ENCODE measurements around the gene SLC16A13.
"Not testable (repeated sequence)": the region's sequence is repeated elsewhere in the genome, so short reads cannot be mapped to it uniquely, and the experiment has no call there.

Gene SLC16A13

GRCh38 chr17:7080456-7081041 lies 44.7 kb downstream of the SLC16A13 start:
- TF ChIP-seq ZNF274 (IDR thresholded peaks at IDR 0.05; ENCODE audit: low read depth, low read length) = no peak
- no peak overlapping the region for H3K4me3 ChIP-seq (ENCODE audit: low read length)

GRCh38 chr17:7081341-7082062 lies 45.7 kb downstream of the SLC16A13 start:
- TF ChIP-seq ZNF274 (IDR thresholded peaks at IDR 0.05; ENCODE audit: low read depth, low read length) = no peak
- H3K4me3 ChIP-seq (ENCODE audit: low read length) = no peak overlapping the region

DNA sequence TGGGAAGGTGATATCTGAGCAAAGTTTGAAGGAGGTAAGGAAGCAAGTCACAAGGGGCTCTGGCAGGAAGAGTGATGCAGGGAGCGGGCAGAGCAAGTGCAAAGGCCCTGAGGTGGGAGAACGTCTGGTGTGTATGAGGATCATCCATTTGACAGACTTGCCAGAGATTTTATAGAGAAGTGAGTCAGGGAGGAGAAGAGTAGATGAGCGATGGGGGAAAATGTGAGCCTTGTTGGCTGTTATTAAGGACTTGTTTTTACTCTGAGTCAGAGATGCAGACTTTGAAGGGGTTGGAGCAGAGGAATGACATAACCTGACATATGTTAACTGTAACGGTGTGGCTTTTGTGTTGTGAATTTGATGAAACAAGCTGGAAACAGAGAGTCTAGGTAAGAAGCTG lies 47.8 kb downstream of the SLC16A13 start:
- TF ChIP-seq ZNF274 (IDR thresholded peaks at IDR 0.05; ENCODE audit: low read depth, low read length) = no peak
- H3K4me3 ChIP-seq (ENCODE audit: low read length) = no peak overlapping the region

DNA sequence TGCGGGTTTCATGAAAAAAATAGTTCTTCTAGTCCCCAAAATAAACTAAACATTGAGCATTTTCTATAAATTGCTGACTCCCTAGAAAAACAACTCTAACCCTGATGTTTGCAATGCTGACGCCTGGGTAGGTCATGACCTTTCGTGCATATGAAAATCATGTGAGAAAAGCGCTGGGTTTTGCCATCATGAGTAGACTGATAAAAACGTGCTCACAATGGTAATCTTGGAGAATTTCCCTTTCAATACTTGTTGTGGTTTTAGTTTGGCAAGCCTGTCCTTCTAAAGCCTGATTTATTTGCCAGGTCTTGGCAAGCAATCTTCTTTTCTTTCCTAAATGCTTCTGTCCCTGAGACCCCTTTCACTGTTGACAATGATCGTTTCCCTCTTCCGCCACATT lies 48.3 kb downstream of the SLC16A13 start:
- H3K4me3 ChIP-seq (ENCODE audit: low read length) = no peak overlapping the region
- TF ChIP-seq ZNF274 (IDR thresholded peaks at IDR 0.05; ENCODE audit: low read depth, low read length) = no peak

- H3K4me3 ChIP-seq (ENCODE audit: low read length) = not testable (repeated sequence)
Observed at GRCh38 chr17:7088442-7088841, 52.6 kb downstream of the SLC16A13 start.

GRCh38 chr17:7089570-7089969 lies 53.8 kb downstream of the SLC16A13 start:
- H3K4me3 ChIP-seq (ENCODE audit: low read length) = not testable (repeated sequence)
